Activated CD4-positive, alpha-beta T cell treated with anti-CD3 and anti-CD28 coated beads, Interleukin-2, Interleukin-4, amounts not matched to agents 100 ng/mL and 50 ng/mL, durations not matched to agents 16 hours and 8 hours (primary cell): ENCODE results near the gene LOC128125822.

Experiments used
- DNase-seq: peaks from one replicate; pipeline ENCODE4 v3.0.0-alpha.2; 2020; ENCODE audit warnings: low spot score

LOC128125822 gene

DNA sequence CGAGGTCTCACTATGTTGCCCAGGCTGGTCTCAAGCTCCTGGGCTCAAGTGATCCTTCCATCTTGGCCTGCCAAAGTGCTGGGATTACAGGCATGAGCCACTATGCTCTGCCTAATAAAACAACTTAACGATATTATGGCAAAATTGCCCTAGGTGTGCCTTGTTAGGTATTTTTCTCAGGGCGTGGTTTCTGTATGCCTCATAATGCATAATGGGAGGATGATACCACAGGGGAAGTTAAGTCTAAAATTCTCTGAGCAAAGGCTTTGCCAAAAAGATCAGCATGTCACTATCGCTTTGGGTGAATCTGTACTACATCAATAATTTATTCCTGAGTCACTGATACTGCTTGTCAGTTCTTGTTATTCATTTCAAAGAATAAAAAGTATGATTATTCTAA, 15.9 kb upstream of the LOC128125822 start:
- DNase-seq = no peak

DNA sequence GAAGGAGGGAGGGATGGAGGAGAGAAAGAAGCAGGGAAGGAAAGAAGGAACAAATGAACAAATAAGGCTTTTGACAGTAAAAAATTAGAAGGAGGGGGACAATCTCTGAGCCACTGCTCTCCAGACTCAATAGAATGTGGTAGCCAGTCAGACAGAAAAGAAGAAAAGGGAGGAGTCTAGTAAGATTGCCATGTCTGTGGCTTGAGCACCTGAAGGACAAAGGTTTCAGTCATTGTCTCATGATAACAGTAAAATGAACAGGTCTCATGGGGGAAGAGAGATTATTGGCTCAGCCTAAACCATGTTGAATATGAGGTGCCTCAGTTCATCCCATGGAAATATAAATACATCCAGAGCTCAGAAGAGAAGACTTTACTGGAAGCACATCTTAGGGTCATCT, 14.0 kb upstream of the LOC128125822 start:
- no peak for DNase-seq

DNA sequence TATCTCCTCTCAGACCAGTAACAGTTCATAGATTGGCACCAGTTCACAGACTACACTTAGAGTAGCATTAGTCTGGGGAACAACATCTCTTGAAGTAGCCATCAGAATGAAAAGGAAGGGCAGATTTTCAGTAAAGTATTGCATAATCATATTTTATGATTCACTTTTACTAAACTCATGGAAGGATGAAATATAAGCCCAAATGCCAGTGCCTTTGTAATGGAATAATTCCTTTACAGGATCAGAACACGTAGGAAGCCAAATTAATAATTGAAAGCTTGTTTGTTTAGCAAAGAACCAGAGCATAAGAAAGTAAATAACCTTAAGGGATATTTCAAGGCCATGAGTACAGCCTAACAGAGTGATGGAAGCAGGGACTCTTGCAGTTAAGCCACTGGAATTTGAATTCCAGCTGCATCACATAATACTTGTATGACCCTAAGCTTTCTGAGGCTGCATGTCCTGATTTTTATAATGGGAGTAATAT, 11.4 kb upstream of the LOC128125822 start:
- DNase-seq = no peak

DNA sequence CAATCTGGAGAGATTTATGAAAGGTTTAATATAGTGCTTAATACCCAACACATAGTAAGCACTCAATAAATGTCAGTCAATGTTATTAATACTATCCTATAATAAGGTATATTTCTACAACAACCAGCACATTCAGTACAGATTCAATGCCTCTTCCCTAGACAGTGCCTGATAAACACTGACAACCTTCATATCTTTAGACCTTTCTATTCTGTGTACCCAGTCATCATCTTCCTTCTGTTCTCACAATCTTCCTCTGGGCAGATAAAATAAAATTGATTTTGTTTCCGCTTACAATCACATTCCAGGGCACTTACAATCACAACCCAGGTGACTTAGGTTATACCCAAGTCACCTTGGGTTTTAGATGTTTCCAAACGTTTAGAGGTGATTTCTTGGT, 11.0 kb upstream of the LOC128125822 start:
- DNase-seq = no peak

DNA sequence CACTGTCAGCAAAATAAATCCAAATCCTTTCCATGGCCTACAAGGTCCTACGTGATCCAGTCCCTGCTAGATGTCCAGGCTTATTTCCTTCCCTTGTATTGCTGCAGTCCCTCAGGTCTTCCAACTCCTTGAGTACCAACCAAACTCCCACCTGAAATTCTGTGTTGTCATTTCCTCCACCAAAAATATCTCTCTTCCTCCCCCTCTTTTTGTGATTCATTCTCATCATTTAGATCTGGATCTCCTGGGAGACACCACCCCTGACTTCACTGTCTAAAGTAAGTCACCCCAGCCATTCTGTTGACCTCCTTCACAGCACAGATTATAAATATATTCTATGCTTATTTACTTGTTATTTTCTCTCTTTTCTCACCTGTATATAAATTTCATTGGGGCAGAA, 9.0 kb upstream of the LOC128125822 start:
- no peak for DNase-seq

DNA sequence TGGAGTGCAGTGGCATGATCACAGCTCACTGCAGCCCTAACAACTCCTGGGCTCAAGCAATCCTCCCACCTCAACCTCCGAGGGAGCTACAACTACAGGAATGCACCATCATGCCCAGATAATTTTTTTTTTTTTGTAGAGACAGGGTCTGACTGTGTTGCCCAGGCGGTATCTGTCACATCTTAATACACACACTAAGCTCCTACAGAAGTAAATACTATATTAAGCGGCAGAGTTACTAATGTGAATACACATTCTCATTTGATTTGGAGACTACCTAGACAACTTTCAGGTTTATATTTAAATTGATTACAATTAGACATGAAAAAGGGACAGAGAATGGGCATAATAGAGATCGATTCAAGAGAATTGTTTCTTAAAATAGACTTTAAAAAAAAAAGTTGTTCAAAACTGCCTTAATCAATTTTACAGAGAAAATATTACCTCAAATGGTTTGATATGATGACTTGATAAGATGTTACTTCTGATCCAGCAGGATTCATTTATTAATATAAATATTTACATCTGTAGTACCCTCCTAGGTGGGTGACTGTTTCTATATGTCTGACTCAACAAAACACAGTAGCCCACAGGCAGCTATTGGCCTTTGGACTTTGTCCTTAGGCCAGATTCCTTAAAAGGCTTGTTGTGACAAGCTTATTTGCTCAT, 7.1 kb upstream of the LOC128125822 start:
- no peak for DNase-seq

DNA sequence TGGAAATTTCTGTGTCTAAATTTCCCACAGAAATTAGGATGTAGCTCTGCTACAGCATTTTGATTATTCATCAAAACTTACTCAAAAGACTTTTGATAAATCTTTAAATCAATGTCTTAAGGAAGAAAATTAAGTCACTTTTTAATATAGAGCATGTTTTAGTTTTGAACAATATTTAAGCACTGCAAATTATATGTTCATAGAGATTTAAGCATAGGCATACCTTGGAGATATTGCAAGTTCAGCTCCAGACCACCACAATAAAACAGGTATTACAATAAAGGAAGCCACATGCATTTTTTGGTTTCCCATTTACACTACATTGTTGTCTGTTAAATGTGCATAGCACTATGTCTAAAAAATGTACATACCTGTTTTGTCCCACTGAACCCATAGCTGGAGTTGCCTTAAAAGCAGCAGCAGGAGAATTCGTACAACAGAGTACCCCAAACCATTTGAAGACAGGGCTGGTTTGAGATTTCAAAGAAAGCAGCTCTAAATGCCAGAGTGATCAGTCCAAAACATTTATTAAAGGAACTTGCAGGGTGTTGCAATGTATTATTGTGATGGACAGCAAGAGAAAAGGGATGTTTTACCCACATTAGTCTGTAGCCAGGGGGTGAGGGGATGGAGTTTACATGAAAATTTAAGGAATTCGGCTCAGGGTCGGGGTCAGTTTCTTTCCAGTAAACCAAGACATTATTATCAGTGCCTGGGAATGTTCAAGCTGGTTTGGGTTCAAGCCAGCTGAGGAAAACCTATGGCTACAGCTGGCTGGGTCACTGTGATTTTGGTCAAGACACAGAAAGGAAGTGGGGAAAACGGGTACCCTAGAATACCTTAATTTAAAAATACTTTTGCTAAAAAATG, 6.3 kb upstream of the LOC128125822 start:
- DNase-seq = no peak

DNA sequence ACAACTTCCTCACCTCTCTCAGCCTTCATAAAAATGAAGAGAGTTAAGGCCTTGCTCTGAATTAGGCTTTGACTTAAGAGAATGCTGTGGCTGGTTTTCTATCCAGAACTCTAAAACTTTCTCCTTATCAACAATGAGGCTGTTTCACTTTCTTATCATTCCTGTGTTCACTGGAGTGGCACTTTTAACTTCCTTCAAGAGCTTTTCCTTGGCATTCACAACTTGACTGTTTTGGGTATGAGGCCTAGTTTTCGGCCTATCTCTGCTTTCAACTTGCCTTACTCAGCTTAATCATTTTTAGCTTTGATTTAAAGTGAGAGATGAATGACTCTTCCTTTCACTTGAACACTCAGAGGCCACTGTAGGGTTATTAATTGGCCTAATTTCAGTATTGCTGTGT, 4.3 kb upstream of the LOC128125822 start:
- DNase-seq = no peak

DNA sequence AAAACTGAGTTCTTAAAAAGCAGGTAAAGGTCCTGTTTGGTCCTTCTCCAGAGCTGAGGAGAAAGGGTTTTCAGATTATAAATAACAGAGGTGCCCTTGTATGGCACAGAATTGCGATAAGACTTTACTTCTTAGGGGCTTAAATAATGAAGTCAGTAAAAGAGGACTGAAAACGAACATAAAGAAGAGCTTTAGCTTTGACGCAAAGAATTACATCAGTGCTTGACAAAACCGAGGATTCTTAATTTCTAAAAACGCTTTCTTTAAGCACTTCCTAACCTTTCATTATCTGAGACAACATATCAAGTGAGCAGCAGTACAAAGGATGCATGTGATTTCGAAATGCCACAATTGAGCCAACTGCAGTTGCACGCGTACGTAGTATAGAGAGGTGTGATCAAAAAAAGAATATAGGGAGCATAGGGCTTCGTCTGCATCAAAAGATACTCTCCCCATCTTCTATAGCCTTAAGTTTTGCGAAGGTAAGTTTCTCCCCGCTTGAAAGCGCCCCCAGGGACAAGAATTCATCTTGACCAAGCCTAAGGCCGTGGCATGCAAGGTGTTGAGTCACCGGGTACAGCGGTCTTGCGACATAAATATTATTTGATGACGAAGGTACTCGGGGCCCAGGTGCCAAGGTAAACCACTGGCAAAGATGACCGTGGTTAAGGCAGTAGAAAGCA, 778 bp upstream of the LOC128125822 start:
- DNase-seq = peak; percentile 35

DNA sequence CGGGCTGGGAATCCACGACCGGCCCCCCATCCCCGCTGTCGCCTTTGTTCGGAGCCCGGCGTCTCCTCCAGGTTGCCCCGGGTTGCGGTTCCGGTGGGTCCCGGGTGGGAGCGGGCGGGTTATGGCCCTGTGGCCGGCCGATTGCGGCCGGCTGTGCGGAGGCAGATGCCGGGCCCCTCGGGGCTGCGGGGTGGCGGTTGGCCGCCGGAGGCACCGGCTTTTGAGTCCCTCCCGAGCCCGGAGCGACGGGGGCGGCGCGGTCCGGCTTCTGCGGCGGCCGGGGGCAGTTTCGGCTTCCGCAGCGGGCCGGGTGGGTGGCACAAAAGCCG, 431 bp downstream of the LOC128125822 start:
- DNase-seq = no peak

DNA sequence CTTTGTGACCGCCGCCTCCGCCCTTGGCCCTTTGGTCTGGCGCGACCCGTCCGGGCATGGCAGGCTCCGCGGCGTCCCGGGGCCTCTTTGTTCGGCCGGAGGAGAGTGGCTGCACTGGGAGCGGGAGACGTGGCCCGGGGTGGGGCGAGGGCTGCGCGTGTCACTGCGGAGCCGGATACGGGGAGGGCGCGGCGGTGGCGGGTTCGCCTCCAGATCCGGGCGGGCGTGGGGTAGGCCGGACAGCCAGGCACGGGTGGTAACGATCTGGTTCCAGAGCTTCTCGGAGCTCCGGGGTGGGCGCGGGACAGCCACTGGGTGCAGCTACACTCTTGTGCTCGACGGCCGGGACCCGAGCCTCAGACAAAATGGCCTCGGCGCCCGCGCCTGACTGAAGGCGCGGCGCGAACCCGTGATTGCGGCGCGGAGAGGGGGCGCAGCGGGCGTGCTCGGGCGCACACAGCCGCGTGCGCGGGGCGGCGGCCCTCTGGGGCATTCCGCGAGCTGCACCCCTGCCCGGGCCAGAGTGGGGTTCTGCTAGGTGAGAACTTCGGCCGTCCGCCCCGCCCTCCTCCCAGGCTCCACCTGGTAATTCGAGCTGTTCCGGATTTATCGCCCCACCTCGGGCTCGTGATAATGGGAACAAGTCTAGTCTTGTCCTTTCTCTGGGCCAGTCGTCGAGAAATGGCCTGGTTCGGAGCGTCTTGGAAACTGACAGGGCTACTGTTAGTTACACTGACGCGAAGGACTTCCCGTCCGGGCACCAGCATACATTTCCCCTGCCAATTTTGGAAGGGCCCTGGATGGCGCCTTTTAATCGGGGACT, 1.0 kb downstream of the LOC128125822 start:
- peak; percentile 67 for DNase-seq

DNA sequence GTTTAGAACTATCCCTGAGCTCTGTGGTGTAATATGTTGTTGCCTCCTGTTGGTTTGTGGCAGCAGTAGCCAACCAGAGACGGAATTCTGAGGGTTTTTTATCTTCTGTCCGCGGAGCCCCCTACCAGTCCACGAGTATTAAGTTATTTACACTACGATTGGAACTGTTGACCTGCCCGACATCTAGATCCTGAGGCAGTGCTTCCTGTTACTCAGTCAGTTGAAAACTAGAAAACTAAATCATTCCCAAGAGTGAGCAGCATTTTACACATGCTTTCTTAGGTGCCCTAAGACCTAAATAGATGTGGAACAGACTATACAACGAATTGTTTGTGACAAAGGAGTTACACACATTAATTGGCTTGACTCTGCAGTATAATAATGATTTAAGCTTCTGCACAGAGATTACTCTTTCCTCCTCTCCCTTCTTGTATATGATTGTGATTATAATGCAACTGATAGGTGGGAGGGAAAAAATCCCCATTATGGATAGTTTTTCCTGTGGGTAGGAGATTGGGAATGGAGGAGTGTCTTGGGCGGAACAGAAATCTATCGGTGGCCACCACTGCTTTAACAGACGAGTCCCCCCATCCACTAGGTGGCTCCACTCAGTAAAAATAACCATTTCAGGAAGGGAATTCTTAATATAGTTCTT, 1.7 kb downstream of the LOC128125822 start:
- DNase-seq = peak; percentile 65

DNA sequence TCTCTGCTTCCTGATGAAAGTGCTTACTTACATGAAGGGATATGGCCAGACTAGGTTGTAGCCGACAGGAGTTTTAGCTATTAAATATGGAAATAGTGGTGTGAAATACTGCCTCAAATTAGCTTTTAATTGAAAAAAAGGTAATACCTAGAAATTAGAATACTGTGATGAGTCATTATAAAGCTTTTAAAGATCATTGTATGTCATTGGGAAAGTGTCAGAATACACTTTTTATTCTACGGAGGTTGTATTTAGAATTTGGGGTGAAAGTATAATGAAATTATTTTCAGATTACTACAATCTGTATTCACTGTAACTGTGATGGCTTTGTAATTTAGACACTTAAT, 2.2 kb downstream of the LOC128125822 start:
- no peak for DNase-seq

DNA sequence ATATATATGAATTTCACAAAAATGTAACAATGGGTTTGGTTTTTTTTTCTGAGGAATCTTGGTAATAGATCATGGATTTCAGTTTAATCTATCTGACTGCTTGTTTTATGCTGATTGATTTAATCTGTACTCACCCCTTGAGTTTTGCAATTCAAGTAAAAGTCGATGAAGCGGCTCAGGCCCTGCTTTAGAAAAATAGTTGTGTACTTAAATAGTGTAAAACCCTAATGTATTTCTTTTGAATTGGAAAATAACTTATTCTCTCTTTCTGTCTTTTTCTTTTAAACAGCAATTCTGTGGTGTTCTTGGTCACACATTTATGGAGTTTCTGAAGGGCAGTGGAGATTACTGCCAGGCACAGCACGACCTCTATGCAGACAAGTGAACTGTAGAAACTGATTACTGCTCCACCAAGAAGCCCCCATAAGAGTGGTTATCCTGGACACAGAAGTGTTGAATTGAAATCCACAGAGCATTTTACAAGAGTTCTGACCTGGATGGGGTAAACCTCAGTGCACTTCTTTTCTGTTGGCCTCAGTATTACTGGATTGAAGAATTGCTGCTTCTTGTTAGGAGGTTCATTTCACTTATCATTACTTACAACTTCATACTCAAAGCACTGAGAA, 4.0 kb downstream of the LOC128125822 start:
- no peak for DNase-seq

DNA sequence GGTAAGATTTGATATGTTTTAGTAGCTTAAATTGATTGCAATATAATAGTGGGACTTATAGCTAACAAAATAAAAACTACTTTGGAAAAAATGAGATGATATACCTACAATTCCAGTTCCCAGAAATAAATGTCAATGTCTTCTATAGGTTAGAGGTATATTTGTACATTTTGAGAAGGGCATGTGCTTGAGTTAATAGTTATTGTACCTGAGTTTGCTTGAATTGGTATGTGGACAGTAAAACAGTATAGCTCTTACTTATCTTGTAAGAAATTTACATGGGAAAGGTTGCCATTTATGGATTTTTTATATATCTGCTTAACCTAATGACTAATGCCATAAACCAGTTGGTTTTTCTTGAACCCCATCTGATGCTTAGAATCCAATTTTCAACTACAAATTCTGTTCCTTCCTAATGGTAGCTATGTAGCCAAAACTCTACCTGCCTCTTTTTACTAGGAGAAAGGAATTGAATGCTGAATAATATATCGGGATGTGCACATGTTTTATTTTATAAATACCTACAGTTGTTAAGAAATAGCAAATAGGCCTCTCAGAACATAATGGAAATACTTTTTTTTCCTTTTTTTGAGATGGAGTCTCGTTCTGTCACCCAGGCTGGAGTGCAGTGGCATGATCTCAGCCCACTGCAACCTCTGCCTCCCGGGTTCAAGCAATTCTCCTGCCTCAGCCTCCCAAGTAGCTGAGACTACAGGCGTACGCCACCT, 4.9 kb downstream of the LOC128125822 start:
- no peak for DNase-seq

DNA sequence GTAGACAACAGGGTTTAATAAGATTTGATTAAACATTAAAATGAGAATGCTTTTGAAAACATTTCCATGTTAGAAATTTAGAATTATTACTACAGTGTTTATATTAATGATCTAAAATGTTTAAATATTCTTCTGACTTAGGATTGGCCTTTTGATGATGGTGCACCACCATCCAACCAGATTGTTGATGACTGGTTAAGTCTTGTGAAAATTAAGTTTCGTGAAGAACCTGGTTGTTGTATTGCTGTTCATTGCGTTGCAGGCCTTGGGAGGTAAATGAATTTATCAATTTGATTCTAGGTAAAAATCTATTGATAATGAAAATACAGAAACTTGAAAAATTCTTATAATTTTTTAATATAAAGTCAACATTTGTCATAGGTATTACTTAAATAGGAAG, 6.5 kb downstream of the LOC128125822 start:
- DNase-seq = no peak

DNA sequence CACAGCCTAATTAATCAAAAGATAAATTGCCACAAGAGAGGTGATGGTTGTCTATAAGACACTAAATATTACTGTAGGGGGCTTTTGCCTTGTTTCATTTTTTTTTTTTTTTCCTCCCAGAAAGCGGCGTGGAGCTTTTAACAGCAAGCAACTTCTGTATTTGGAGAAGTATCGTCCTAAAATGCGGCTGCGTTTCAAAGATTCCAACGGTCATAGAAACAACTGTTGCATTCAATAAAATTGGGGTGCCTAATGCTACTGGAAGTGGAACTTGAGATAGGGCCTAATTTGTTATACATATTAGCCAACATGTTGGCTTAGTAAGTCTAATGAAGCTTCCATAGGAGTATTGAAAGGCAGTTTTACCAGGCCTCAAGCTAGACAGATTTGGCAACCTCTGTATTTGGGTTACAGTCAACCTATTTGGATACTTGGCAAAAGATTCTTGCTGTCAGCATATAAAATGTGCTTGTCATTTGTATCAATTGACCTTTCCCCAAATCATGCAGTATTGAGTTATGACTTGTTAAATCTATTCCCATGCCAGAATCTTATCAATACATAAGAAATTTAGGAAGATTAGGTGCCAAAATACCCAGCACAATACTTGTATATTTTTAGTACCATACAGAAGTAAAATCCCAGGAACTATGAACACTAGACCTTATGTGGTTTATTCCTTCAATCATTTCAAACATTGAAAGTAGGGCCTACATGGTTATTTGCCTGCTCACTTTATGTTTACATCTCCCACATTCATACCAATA, 7.8 kb downstream of the LOC128125822 start:
- DNase-seq = no peak

DNA sequence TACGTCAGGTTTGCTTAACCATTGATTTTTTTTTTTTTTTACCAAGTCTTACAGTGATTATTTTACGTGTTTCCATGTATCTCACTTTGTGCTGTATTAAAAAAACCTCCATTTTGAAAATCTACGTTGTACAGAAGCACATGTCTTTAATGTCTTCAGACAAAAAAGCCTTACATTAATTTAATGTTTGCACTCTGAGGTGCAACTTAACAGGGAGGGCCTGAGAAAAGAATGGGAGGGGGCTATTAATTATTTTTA, 8.4 kb downstream of the LOC128125822 start:
- DNase-seq = no peak

DNA sequence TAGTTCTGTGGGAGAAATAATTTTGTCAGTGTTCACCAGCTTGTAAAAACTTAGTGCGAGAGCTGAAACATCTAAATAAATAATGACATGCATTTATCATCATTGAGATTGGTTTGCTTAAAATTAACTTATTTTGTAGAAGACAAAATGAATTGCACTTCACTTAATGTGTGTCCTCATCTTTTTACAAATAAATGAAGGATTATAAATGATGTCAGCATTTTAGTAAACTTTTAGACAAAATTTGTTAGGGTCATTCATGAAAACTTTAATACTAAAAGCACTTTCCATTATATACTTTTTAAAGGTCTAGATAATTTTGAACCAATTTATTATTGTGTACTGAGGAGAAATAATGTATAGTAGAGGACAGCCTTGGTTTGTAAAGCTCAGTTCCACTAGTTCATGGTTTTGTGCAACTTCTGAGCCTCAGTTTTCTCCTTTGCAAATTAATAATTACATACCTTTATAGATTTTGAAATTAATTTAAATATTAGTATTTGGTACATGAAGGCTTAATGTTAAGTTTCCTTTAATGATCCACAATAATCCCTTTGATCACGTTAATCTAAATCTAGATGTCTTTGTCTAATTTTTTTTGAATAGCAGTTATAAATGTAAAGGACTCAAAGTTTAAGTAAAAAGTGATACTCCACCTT, 9.2 kb downstream of the LOC128125822 start:
- DNase-seq = no peak
